Spleen (tissue), 7 donors: ENCODE data around the gene ACTR3C.

ENCODE experiments used
- POLR2A ChIP-seq, 3 donors: fragments of 450-650 bp; IDR thresholded peaks; one replicate each; pipeline ENCODE4 v1.5.1; 2017; ENCODE audit warnings: antibody characterized with exemption in 3 of 3, mild to moderate bottlenecking in 1 of 3
- POLR2AphosphoS5 ChIP-seq, 3 donors: sonication (generic); formaldehyde crosslinking; IDR thresholded peaks; one replicate each; pipeline ENCODE4 v1.5.1; 2017; ENCODE audit warnings: antibody characterized with exemption in 3 of 3
- TF ChIP-seq, protein P1 (sequence below), 11 experiments: fragments of 200-600 bp in 7 of 11; fragments of 450-650 bp in 4 of 11; sonication (generic) in 4 of 11; IDR thresholded peaks in 8 of 11; conservative IDR thresholded peaks in 3 of 11; 1 replicate in 7 of 11; 2 replicates in 4 of 11; pipeline versions ENCODE4 v1.4.0 to v1.8.0; 2016 to 2021; ENCODE audit warnings: antibody characterized with exemption in 11 of 11, inconsistent platforms in 4 of 11, mild to moderate bottlenecking in 1 of 11
- donor health status: DM: no; HTN: no; CAD: no; lungs with moderate emphysema.
- donor health status: DM: no; HTN: no; CAD: no.
- donor health status: DM: no; HTN: no; CAD: no.

DNA sequence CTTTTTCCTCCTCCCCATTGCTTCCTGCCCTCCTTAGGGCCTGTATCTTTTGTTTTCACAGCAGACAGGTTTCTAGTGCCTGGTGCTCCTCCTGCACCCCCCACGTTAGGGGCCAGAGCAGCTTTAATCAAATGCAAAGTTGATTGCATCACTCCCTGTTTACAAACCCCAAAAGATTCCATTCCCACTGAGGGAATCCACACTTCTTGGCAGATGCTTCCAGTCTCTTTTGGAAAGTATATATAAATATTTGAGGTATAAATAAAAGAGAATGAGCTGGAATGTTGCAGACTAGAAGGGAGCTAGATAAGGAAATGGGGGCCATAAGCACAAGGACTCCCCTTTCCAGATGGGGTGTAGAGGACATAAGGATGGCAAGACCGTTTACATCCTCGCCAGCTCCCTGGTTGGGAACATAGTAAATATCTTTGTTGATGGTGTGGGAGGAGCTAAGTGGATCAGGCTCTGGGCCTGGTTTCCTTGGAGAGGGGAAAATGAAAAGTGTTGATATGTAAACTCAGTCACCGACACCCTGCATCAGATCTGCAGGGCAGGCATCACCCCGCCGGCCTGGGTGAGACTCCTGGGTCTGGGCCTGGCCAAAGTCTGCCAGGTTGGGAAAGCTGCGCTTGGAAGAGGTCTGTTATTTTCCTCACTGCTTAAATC is 11.9 kb upstream of the ACTR3C start:
- TF ChIP-seq POLR2AphosphoS5 (IDR thresholded peaks at IDR 0.05) (no peak), POLR2A (IDR thresholded peaks at IDR 0.05) (no peak)
- TF ChIP-seq, protein P1, sequence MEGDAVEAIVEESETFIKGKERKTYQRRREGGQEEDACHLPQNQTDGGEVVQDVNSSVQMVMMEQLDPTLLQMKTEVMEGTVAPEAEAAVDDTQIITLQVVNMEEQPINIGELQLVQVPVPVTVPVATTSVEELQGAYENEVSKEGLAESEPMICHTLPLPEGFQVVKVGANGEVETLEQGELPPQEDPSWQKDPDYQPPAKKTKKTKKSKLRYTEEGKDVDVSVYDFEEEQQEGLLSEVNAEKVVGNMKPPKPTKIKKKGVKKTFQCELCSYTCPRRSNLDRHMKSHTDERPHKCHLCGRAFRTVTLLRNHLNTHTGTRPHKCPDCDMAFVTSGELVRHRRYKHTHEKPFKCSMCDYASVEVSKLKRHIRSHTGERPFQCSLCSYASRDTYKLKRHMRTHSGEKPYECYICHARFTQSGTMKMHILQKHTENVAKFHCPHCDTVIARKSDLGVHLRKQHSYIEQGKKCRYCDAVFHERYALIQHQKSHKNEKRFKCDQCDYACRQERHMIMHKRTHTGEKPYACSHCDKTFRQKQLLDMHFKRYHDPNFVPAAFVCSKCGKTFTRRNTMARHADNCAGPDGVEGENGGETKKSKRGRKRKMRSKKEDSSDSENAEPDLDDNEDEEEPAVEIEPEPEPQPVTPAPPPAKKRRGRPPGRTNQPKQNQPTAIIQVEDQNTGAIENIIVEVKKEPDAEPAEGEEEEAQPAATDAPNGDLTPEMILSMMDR (IDR thresholded peaks at IDR 0.05 in 8 of 11, conservative IDR thresholded peaks at IDR 0.05 in 3 of 11), result no peak
